Measurements from ENCODE around the gene IFI27L1.

Gene IFI27L1

DNA sequence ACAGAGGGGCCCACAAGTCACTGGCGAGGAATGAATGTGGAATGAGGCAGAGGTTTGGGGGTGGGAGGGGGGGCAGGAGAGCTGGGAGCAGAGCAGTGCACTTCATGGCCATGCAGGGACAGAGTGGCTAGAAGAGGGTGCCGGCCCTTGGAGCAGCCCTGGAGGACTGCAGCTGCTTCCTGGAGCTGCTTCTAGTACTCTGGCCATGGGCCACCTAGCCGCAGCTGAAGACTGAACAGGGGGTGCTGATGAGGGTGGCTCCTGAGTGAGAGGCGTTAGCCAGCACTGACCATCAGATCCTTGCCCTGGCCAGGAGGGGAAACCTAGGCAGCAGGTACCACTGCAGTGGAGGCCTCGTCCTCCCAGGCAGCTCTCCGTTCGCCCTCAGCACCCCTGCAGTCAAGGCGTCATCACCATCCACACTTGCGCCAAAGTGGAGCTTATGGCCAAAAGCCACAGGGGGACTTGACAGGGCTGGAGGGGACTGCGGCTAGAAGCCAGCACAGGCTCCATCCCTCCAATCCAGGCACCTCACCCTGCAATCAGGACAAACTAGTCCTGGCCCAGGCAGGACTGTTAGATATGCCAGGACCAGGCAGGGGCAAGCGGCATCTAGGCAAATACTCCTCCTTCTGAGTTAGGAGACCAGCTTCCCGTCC lies 38.5 kb upstream of the IFI27L1 start:
- TF ChIP-seq, protein P1, sequence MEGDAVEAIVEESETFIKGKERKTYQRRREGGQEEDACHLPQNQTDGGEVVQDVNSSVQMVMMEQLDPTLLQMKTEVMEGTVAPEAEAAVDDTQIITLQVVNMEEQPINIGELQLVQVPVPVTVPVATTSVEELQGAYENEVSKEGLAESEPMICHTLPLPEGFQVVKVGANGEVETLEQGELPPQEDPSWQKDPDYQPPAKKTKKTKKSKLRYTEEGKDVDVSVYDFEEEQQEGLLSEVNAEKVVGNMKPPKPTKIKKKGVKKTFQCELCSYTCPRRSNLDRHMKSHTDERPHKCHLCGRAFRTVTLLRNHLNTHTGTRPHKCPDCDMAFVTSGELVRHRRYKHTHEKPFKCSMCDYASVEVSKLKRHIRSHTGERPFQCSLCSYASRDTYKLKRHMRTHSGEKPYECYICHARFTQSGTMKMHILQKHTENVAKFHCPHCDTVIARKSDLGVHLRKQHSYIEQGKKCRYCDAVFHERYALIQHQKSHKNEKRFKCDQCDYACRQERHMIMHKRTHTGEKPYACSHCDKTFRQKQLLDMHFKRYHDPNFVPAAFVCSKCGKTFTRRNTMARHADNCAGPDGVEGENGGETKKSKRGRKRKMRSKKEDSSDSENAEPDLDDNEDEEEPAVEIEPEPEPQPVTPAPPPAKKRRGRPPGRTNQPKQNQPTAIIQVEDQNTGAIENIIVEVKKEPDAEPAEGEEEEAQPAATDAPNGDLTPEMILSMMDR (IDR thresholded peaks at IDR 0.05): no peak

GRCh38 chr14:94043111-94043755 lies 37.9 kb upstream of the IFI27L1 start:
- no peak overlapping the region for H3K4me3 ChIP-seq
- TF ChIP-seq, protein P1 (IDR thresholded peaks at IDR 0.05): no peak
- no peaks in the 10 kb centered on the region for H3K9me3 ChIP-seq
- H3K27ac ChIP-seq: no peak overlapping the region
- peaks cover 16 to 51% (median 45%) of the 10 kb centered on the region in 3 donors for H3K36me3 ChIP-seq
- no peaks in the 10 kb centered on the region for H3K27me3 ChIP-seq
- peaks cover 0 to 14% (median 6%) of the 10 kb centered on the region in 4 donors for H3K4me1 ChIP-seq
- intact Hi-C loops (cut with DNase I; ENCODE audit: low total_unique reads): no loop called here
- no peak for DNase-seq

More for the DNA sequence above, 38.5 kb upstream of the IFI27L1 start:
- peaks cover 0 to 14% (median 6%) of the 10 kb centered on the region in 4 donors for H3K4me1 ChIP-seq
- intact Hi-C loops (cut with DNase I; ENCODE audit: low total_unique reads): no loop called here
- no peak for DNase-seq
- no peaks in the 10 kb centered on the region for H3K27me3 ChIP-seq
- no peak overlapping the region for H3K4me3 ChIP-seq
- no peaks in the 10 kb centered on the region for H3K9me3 ChIP-seq
- H3K27ac ChIP-seq: no peak overlapping the region
- H3K36me3 ChIP-seq: peaks cover 10 to 44% (median 39%) of the 10 kb centered on the region in 3 donors

- peak in 1 of 2 donors; percentile 49 for DNase-seq
- peaks cover 23 to 58% (median 52%) of the 10 kb centered on the region in 3 donors for H3K36me3 ChIP-seq
- intact Hi-C loops (cut with DNase I; ENCODE audit: low total_unique reads): no loop called here
These were observed 37.2 kb upstream of the IFI27L1 start for GRCh38 chr14:94043756-94044475.

DNA sequence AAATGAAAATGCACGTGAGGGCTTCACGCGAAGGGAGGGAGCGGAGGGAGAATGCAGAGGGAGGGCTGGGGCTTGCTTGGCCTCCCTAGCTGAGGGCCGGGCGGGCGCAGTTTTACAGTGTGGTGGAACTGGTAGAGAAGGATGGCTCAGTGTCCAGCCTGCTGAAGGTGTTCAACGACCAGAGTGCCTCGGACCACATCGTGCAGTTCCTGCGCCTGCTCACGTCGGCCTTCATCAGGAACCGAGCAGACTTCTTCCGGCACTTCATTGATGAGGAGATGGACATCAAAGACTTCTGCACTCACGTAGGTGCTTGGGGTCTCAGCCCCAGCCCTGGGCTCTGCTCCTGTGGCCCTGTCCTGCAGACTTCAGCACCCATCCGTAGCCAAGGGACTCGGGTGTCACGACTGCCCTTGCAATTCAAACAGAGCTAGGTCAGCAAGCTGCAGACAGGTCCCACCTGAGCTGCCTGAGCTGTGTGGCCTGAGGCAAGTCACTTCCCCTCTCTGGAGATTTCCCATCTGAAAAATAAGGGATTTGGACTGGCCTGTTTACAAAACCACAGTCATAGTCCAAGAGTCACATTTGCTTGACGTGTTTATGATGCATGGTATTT lies 36.5 kb upstream of the IFI27L1 start:
- Histone ChIP-seq H3K4me1 (peaks cover 0 to 14% (median 6%) of the 10 kb centered on the region in 4 donors), H3K9me3 (no peaks in the 10 kb centered on the region), H3K27me3 (no peaks in the 10 kb centered on the region), H3K4me3 (no peak overlapping the region), H3K27ac (no peak overlapping the region), H3K36me3 (peaks cover 30 to 65% (median 59%) of the 10 kb centered on the region in 3 donors)
- DNase-seq: peak in 1 of 2 donors; percentile 55
- intact Hi-C loops (cut with DNase I; ENCODE audit: low total_unique reads): no loop called here
- TF ChIP-seq, protein P1 (IDR thresholded peaks at IDR 0.05): no peak

More at GRCh38 chr14:94043756-94044475, 37.2 kb upstream of the IFI27L1 start:
- no peaks in the 10 kb centered on the region for H3K9me3 ChIP-seq
- H3K27me3 ChIP-seq: no peaks in the 10 kb centered on the region
- peaks cover 0 to 14% (median 6%) of the 10 kb centered on the region in 4 donors for H3K4me1 ChIP-seq
- H3K27ac ChIP-seq: no peak overlapping the region
- no peak overlapping the region for H3K4me3 ChIP-seq
- TF ChIP-seq, protein P1 (IDR thresholded peaks at IDR 0.05): no peak

- H3K9me3 ChIP-seq: no peaks in the 10 kb centered on the region
- peaks cover 0 to 14% (median 6%) of the 10 kb centered on the region in 4 donors for H3K4me1 ChIP-seq
- intact Hi-C loops (cut with DNase I; ENCODE audit: low total_unique reads): no loop called here
- no peak for DNase-seq
- H3K36me3 ChIP-seq: peaks cover 35 to 70% (median 64%) of the 10 kb centered on the region in 3 donors
- TF ChIP-seq, protein P1 (IDR thresholded peaks at IDR 0.05): no peak
- no peak overlapping the region for H3K4me3 ChIP-seq
- no peak overlapping the region for H3K27ac ChIP-seq
- H3K27me3 ChIP-seq: no peaks in the 10 kb centered on the region
These were observed 36.0 kb upstream of the IFI27L1 start for GRCh38 chr14:94045101-94045500.

Measured in tibial artery (tissue), 4 donors.